Lung (tissue), 16 donors: ENCODE results near the gene FILIP1L. TPM values are rescaled to one million over a fixed set of nuclear protein-coding genes. Genes with fewer than 3 reads are reported as not detected.

Source experiments
- ATAC-seq: fragments of 200-7000 bp; cut with Tn5 transposase; one replicate; pipeline ENCODE4 v1.9.1; 2020; ENCODE audit warnings: moderate number of reproducible peaks; ENCODE audit not compliant: insufficient read depth, low FRiP score
- DNase-seq, 3 donors: peaks; one replicate each; pipeline ENCODE4 v3.0.0-alpha.2; 2013 to 2017
- H3K27ac ChIP-seq, 2 donors: one replicate each; pipeline ENCODE4 v1.5.1; 2013; ENCODE audit warnings: mild to moderate bottlenecking in 2 of 2, moderate library complexity in 2 of 2, control low read depth in 1 of 2, inconsistent platforms in 1 of 2, low read depth in 1 of 2, low read length in 1 of 2
- H3K27me3 ChIP-seq, 3 donors: one replicate each; pipeline ENCODE4 v1.5.1; 2013; ENCODE audit warnings: low read length in 2 of 3; ENCODE audit not compliant: control insufficient read depth in 3 of 3, insufficient read depth in 3 of 3
- H3K36me3 ChIP-seq, 4 donors: one replicate each; pipeline ENCODE4 v1.5.1; 2013; ENCODE audit warnings: low read length in 4 of 4, mild to moderate bottlenecking in 1 of 4, moderate library complexity in 1 of 4; ENCODE audit not compliant: control insufficient read depth in 4 of 4, insufficient read depth in 4 of 4
- H3K4me1 ChIP-seq, 5 donors: one replicate each; pipeline ENCODE4 v1.5.1; 2013; ENCODE audit warnings: low read length in 5 of 5, mild to moderate bottlenecking in 2 of 5, moderate library complexity in 1 of 5; ENCODE audit not compliant: control insufficient read depth in 5 of 5, insufficient read depth in 5 of 5
- H3K4me3 ChIP-seq: one replicate; pipeline ENCODE4 v1.5.1; 2013; ENCODE audit warnings: mild to moderate bottlenecking, control low read depth, moderate library complexity
- H3K9ac ChIP-seq, 2 donors: one replicate each; pipeline ENCODE4 v1.5.1; 2013; ENCODE audit warnings: low read length in 2 of 2, control low read depth in 1 of 2; ENCODE audit not compliant: insufficient read depth in 1 of 2
- H3K9me3 ChIP-seq, 4 donors: one replicate each; pipeline ENCODE4 v1.5.1; 2013; ENCODE audit warnings: low read length in 3 of 4, mild to moderate bottlenecking in 1 of 4, moderate library complexity in 1 of 4; ENCODE audit not compliant: control insufficient read depth in 4 of 4, insufficient read depth in 3 of 4
- CTCF ChIP-seq: IDR thresholded peaks from 2 replicates; pipeline ENCODE4 v1.5.1; 2012; ENCODE audit warnings: mild to moderate bottlenecking; ENCODE audit errors: control extremely low read depth, extremely low read depth
- WGBS, 2 donors: extraction: QIAGEN DNeasy Blood & Tissue Kit; methylation state at CpG; one replicate each; pipeline ENCODE4 v1.1.7; 2013; 5-methylcytosine and 5-hydroxymethylcytosine counted together
- long read RNA-seq, 5 donors: transcript quantifications; one replicate each; lab custom pipeline, GENCODE V29; 2026
- polyA plus RNA-seq, 2 donors: library from polyadenylated mRNA; stranded (reverse); fragments of 200-250 nt; gene quantifications; one replicate each; pipeline ENCODE4 v1.2.1, GENCODE V29; 2013
- total RNA-seq, 2 donors: library from RNA; depleted of rRNA in 1 of 2; stranded (reverse); fragments of >200 nt in 1 of 2; gene quantifications; one replicate each; pipeline ENCODE4 v1.2.1, GENCODE V29; 2014 to 2021
- donor health status: control.
- donor health status: control.
- donor health status: Bipolar disorder and iron deficiency.
- donor health status: healthy.
- donor health status: DM: yes; HTN: yes; CAD: no.

Gene FILIP1L
- total RNA-seq (10 to 100 TPM; 27.6 to 27.8 TPM), polyA plus RNA-seq (10 to 100 TPM in 1 of 2 donors, 1 to 10 TPM in 1; 8.3 to 17.3 TPM)
- long read RNA-seq, donor 1, transcript FILIP1L-203 (2 exons, 3,280 nt) = major isoform, 7 of 7 reads
- long read RNA-seq, donor 1, partial matches to known transcripts = 0 of 7 reads
- long read RNA-seq, donor 1, other reads (novel, unspliced or antisense) = 0 of 7 reads
- long read RNA-seq, donor 2, transcript FILIP1L-203 (2 exons, 3,280 nt) = major isoform, 7 of 7 reads
- long read RNA-seq, donor 2, partial matches to known transcripts = 0 of 7 reads
- long read RNA-seq, donor 2, other reads (novel, unspliced or antisense) = 0 of 7 reads
- long read RNA-seq, donor 3, partial matches to known transcripts = 0 of 2 reads
- long read RNA-seq, donor 3, other reads (novel, unspliced or antisense) = 0 of 2 reads
- long read RNA-seq, donor 4, partial matches to known transcripts = 0 of 1 reads
- long read RNA-seq, donor 4, other reads (novel, unspliced or antisense) = 0 of 1 reads
- long read RNA-seq, donor 5, transcript FILIP1L-203 (2 exons, 3,280 nt) = major isoform, 8 of 8 reads
- long read RNA-seq, donor 5, partial matches to known transcripts = 0 of 8 reads
- long read RNA-seq, donor 5, other reads (novel, unspliced or antisense) = 0 of 8 reads

- Histone ChIP-seq H3K36me3 (no peaks in the 10 kb centered on the region), H3K27ac (no peak within 1 kb of the TSS), H3K9me3 (no peaks in the 10 kb centered on the region), H3K9ac (no peak within 1 kb of the TSS), H3K4me1 (peaks cover 0 to 6% (median 0%) of the 10 kb centered on the region in 5 donors), H3K4me3 (no peak within 1 kb of the TSS), H3K27me3 (no peaks in the 10 kb centered on the region)
- TF ChIP-seq CTCF = no peak
- WGBS, 2 donors = 78 to 80% methylated on average over 7 of the region's 7 CpGs
- ATAC-seq = no peak
- DNase-seq = no peak
These were observed at the start of gene FILIP1L for GRCh38 chr3:100114413-100115030. FILIP1L (minus strand) TSS chr3:100114501.

- WGBS, 2 donors = 85 to 93% methylated on average over 2 of the region's 2 CpGs
- H3K9ac ChIP-seq = no peak overlapping the region
- no peak for TF ChIP-seq CTCF
These were observed 49.5 kb upstream of the FILIP1L start for GRCh38 chr3:100163787-100164186.

GRCh38 chr3:100160521-100160920 lies 46.2 kb upstream of the FILIP1L start:
- H3K27ac ChIP-seq = peak overlapping the region in 1 of 2 donors; percentile 60
- ATAC-seq (no peak), DNase-seq (no peak)
- peaks cover 0 to 1% (median 0%) of the 10 kb centered on the region in 4 donors for H3K36me3 ChIP-seq
- H3K4me3 ChIP-seq = no peak overlapping the region
- no peak overlapping the region for H3K9ac ChIP-seq
- H3K9me3 ChIP-seq = peaks cover 0 to 3% (median 0%) of the 10 kb centered on the region in 4 donors
- WGBS, 2 donors = 93 to 100% methylated on average over 2 of the region's 2 CpGs
- H3K4me1 ChIP-seq = peaks cover 0 to 23% (median 9%) of the 10 kb centered on the region in 5 donors
- H3K27me3 ChIP-seq = no peaks in the 10 kb centered on the region
- no peak for TF ChIP-seq CTCF

More at GRCh38 chr3:100163787-100164186, 49.5 kb upstream of the FILIP1L start:
- DNase-seq (no peak), ATAC-seq (no peak)
- no peak overlapping the region for H3K4me3 ChIP-seq
- H3K4me1 ChIP-seq = peaks cover 0 to 17% (median 9%) of the 10 kb centered on the region in 5 donors
- peaks cover 0 to 3% (median 2%) of the 10 kb centered on the region in 4 donors for H3K36me3 ChIP-seq
- H3K9me3 ChIP-seq = no peaks in the 10 kb centered on the region
- no peaks in the 10 kb centered on the region for H3K27me3 ChIP-seq
- H3K27ac ChIP-seq = peak overlapping the region in 1 of 2 donors; percentile 16
